GM19193 (cell line): Measurements from ENCODE around the gene SLC22A12.

Experiments
- POLR2A ChIP-seq: IDR thresholded peaks from 4 replicates; pipeline ENCODE4 v1.6.1; 2011; ENCODE audit not compliant: insufficient read depth, insufficient read length; ENCODE audit errors: extremely low read depth

The SLC22A12 gene

DNA sequence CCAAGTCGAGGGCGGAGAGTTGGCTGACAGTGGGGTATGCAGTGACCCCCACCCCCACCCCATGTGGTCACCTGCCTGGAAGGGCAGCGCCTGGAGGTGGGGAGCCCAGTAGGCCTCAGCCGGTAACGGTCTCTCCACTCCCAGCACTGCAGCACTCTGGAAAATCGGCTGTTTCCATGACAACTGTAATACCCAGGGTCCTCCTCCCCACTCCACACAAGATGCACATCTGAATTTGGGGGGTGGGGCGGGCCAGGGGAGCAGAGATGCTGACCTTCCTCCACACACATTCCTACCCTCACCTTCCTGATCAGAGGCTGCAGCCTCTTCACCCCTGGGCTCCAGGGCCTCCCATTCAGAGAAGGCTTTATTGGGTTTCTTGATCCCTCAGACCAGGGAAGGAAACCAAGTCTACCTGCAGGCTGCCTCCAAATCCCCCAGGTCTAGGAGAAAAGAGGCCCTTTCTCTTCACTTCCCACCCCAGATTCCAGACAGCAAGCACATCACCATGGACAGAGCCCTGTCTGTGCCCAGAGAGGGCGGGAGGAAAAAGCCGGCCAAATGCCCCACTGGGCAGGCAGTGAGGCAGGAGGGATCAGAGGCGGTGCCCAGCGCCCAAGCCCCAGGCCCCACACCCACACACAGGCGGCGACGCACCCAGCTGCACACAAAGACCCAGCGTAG, 46.5 kb downstream of the SLC22A12 start:
- no peak for TF ChIP-seq POLR2A

GRCh38 chr11:64638018-64638665, 47.1 kb downstream of the SLC22A12 start:
- no peak for TF ChIP-seq POLR2A

GRCh38 chr11:64638829-64639228, 47.8 kb downstream of the SLC22A12 start:
- no peak for TF ChIP-seq POLR2A

DNA sequence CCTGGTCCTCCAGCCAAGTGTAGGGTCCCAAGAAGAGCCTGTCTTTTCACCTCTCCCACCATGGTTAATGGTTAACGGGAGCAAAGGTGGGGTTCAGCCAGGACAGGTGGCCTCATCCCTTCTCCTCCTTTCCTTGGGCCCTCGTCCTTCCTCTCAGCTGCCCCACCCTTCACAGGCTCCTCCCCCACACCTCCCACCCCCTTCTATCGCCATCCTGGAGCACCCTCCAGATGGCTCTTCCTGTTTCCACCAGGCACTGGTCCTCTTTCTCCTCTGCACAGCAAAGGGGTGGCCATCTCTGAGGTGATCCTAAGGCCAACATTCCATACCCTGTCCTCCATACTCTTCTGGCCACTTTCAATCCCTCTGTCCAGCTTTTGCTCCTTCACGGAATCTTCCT, 48.9 kb downstream of the SLC22A12 start:
- no peak for TF ChIP-seq POLR2A

DNA sequence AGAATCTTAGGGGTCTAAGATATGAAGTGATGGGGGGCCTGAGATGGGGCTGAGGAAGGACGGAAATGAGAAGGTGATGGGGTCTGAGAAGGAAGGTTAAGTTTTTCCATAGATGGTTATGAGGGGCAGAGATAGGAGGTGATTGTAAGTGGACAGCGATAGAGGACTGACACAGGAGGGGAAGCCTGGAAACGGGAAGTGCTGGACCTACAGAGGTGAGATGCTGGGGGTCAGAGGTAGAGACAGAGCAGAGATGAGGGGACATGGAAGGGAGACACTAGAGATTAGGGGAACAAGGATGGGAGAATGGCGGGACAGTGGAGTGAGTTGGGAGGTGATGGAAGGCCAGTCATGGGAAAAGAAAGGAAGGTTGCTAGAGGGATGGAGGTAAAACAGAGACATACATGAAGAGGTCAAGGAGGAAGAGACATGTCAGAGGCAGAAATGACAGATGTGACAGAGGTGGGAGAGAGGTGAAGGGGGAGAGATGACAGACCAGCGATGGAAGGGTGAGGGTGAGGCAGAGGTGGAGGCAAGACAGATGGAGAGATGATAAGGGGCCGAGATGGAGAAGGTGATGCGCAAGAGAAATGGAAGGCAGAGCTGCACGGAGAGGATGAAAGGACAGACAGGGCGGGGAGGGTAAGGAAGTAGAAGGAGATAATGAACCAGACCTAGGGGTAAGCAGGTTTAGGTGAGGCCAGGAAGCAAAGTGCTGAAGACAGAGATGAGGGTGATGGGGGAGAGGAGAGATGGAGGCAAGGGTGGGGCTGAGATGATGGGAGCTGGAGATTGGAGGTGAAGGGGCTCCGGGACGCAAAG, 50.8 kb downstream of the SLC22A12 start:
- no peak for TF ChIP-seq POLR2A

- no peak for TF ChIP-seq POLR2A
Measured at GRCh38 chr11:64642418-64642735, 51.4 kb downstream of the SLC22A12 start.

GRCh38 chr11:64642871-64643255, 51.8 kb downstream of the SLC22A12 start:
- no peak for TF ChIP-seq POLR2A

DNA sequence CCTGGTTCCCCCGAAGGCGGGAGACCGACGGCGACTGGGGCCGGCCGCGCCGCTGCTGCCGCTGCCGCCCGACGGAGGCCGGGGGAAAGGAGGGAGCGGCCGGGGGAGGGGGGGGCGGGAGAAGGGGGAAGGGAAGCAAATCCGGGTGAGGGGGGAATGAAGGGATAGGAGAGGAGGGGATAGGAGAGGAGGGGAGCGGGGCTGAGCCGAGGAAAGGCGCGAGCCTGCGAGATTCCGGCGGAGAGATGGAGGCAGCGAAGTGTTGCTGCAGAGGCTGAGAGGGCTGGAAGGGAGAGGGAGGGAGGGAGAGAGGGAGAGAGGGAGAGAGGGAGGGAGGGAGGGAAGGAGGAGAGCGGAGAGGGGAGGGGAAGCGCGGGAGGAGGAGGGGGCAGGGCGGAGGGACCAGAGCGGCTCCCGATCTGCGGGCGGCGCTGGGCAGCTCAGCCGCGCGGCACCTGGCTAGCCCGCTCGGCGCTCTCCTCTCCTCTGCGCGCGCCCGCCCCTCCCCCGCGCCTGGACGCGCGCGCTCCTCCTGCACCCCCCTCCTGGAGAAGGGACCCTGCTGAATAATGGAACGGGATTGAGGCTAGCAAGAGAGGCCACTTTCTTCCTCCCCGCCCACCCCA, 52.3 kb downstream of the SLC22A12 start:
- TF ChIP-seq POLR2A, result no peak

DNA sequence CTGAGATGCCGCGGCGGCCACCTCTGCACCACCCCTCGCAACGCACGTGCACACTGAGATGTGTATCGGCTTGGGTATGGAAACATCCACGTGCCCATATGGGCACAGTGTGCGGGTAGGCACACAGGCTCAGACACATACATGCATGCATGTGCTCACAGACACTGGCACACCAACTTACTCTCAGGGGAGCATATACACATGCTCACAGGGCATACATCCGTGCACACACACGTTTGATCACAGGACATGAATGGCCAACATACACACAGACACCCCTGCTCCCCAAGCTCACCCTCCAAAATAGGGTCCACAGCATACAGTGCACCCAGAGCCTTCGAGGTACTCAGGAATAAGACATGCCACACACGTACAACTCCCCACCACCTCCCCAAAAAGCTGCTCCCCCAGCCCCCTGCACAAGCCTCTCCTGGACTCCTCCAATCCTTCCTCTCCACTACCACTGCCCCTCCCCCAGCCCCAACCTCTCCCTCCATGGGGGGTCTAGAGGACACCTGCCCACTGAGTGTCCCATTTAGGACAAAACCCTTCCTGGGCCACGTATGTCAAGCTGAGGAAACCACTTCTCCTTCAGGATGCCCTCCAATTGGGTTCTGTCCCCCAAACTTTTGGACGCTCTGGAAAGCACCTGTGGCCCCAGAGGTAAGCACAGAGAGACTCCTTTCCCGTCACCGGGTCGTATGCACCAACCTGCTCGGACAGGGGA, 53.1 kb downstream of the SLC22A12 start:
- no peak for TF ChIP-seq POLR2A

- no peak for TF ChIP-seq POLR2A
Measured at GRCh38 chr11:64644647-64645275, 53.7 kb downstream of the SLC22A12 start.

DNA sequence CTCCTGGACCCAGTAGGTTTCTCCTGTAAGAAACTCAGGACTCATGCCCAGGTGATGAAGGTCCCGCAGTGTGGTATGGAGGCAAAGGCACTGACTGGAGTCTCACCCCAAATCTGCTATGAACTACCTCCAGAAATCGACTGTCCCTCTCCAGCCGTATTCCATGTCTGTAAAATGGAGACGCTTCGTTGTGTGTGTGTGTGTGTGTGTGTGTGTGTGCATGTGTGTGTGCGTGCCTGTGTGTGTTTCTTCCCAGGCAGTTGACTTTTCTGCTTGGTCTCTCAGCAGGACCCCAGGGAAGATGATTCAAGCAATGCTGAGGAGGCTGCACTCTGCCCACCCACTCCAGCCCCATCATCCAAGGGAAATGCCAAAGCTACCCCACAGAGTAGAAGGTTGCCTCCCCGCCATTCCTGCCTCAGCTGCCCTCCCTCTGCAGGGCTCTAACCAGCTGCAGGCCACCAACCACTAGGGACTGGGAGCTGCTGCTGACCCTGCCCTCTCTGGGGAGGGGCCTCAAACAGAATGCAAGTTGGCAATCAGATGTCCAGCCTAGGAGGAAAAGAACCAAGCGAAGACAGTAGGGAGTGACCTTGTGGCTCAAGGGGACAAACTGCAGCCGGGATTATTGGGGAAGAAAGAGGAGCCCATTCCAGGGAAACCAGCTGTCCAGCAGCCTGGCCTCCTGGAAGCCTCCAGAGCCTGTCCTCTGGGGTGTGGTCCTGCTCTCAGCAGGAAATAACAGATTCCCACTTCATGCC, 56.2 kb downstream of the SLC22A12 start:
- TF ChIP-seq POLR2A, result no peak

DNA sequence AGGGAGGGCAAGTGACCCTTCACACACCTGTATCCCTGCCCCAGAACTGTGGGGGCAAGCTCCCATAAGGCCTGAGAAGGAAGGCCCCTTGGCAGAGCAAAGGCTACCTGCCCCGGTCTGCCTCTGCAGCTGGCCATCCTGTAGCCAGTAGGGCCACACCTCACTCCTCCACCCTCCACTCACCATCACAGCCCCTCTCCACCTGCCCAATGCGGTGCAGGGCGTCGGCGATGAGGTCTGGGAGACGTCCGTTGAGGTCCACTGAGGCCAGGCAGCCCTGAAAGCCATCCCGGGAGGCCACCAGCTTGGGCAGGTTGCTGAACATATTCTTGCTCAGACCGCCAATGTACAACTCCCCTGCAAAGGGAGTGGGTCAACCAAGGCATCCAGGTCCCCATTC, 57.5 kb downstream of the SLC22A12 start:
- no peak for TF ChIP-seq POLR2A

DNA sequence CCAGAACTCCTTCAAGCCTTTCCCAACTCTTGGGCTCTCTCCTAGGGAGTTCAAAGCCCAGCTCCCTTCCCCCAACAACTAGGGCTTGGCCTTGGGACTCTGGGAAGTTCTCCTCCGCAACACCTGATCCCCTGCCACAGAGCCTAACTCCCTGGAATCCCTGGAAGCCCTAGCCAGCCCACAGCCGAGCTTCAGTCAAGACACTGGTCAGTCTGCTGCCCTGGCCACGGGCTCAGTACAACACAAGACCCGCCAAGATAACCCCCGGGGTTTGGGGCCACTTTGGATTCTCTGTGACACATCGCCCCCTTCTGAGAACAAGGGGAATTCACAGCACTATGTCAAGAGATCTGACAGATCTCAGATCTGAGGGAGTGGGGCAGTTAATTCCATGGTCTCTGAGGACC, 58.3 kb downstream of the SLC22A12 start:
- TF ChIP-seq POLR2A, result no peak
